Lower lobe of right lung (tissue), 2 donors: ENCODE results near the gene CCM2. TPM values are rescaled to one million over a fixed set of nuclear protein-coding genes. Genes with fewer than 3 reads are reported as not detected.

Experiments
- ATAC-seq, 2 donors: fragments of 200-7000 bp; cut with Tn5 transposase; one replicate each; pipeline ENCODE4 v1.9.1; 2020 to 2022; ENCODE audit warnings: mild to moderate bottlenecking in 2 of 2, moderate library complexity in 2 of 2
- DNase-seq: peaks from one replicate; pipeline ENCODE4 v3.0.0-alpha.2; 2020
- H3K27ac ChIP-seq: fragments of 200-600 bp; one replicate; pipeline ENCODE4 v1.8.0; 2022
- H3K27me3 ChIP-seq: fragments of 200-600 bp; one replicate; pipeline ENCODE4 v1.8.0; 2022; ENCODE audit warnings: low read depth
- H3K36me3 ChIP-seq: fragments of 200-600 bp; one replicate; pipeline ENCODE4 v1.8.0; 2022; ENCODE audit warnings: mild to moderate bottlenecking
- H3K4me1 ChIP-seq: fragments of 200-600 bp; one replicate; pipeline ENCODE4 v1.8.0; 2022
- H3K4me3 ChIP-seq: fragments of 200-600 bp; one replicate; pipeline ENCODE4 v1.8.0; 2022; ENCODE audit warnings: mild to moderate bottlenecking
- H3K9me3 ChIP-seq: fragments of 200-600 bp; one replicate; pipeline ENCODE4 v1.8.0; 2022
- CTCF ChIP-seq: fragments of 200-600 bp; IDR thresholded peaks from one replicate; pipeline ENCODE4 v1.8.0; 2022; ENCODE audit warnings: antibody characterized with exemption, mild to moderate bottlenecking
- intact Hi-C: fragments of 100-400 bp; cut with DNase I; formaldehyde crosslinking; loops from one replicate; pipeline ENCODE4 v1.11.0; 2022
- total RNA-seq: library from RNA; stranded (reverse); fragmentation: NEBNext Ultra II Directional; extraction: Animal tissue kit (Norgen Biotek cat#: 25700); gene quantifications from one replicate; pipeline ENCODE4 v1.2.1, GENCODE V29; 2021
- donor health status: DM: no; HTN: yes; CAD: no; lungs with severe emphysema.

Gene CCM2
- total RNA-seq, 1 donor from 2014 or later: 45.7 TPM

- ATAC-seq (no peak), DNase-seq (no peak)
- H3K27me3 ChIP-seq: peaks cover 8% of the 10 kb centered on the region
- H3K4me3 ChIP-seq: no peak overlapping the region
- H3K9me3 ChIP-seq: no peaks in the 10 kb centered on the region
- H3K4me1 ChIP-seq: peaks cover 13% of the 10 kb centered on the region
- intact Hi-C loops: no loop called here
- TF ChIP-seq CTCF: no peak
- no peaks in the 10 kb centered on the region for H3K36me3 ChIP-seq
- no peak overlapping the region for H3K27ac ChIP-seq
These were observed 40.5 kb upstream of the CCM2 start for GRCh38 chr7:44959433-44959951.

GRCh38 chr7:44960011-44960580 lies 39.9 kb upstream of the CCM2 start:
- no peak for TF ChIP-seq CTCF
- Histone ChIP-seq H3K9me3 (no peaks in the 10 kb centered on the region), H3K27ac (no peak overlapping the region), H3K27me3 (peaks cover 8% of the 10 kb centered on the region), H3K4me3 (no peak overlapping the region), H3K36me3 (no peaks in the 10 kb centered on the region), H3K4me1 (peaks cover 13% of the 10 kb centered on the region)
- DNase-seq (no peak), ATAC-seq (no peak)
- intact Hi-C loops: no loop called here

- H3K4me1 ChIP-seq: peaks cover 13% of the 10 kb centered on the region
- peaks cover 10% of the 10 kb centered on the region for H3K36me3 ChIP-seq
- H3K4me3 ChIP-seq: peak overlapping the region; percentile 53
- H3K9me3 ChIP-seq: no peaks in the 10 kb centered on the region
- TF ChIP-seq CTCF: no peak
- H3K27me3 ChIP-seq: peaks cover 8% of the 10 kb centered on the region
- DNase-seq: no peak
- H3K27ac ChIP-seq: no peak overlapping the region
- intact Hi-C loops: no loop called here
- ATAC-seq: peak in 1 of 2 donors; percentile 15
These were observed 38.0 kb upstream of the CCM2 start for GRCh38 chr7:44961844-44962482.

GRCh38 chr7:44962483-44963251 lies 37.3 kb upstream of the CCM2 start:
- peaks cover 8% of the 10 kb centered on the region for H3K27me3 ChIP-seq
- H3K4me1 ChIP-seq: peaks cover 13% of the 10 kb centered on the region
- no peak for TF ChIP-seq CTCF
- no peak overlapping the region for H3K27ac ChIP-seq
- peaks cover 16% of the 10 kb centered on the region for H3K36me3 ChIP-seq
- peak; percentile 37 to 62 for ATAC-seq
- H3K9me3 ChIP-seq: no peaks in the 10 kb centered on the region
- no peak for DNase-seq
- peak overlapping the region; percentile 53 for H3K4me3 ChIP-seq
- intact Hi-C loops: no loop called here

GRCh38 chr7:44963364-44964290 lies 36.4 kb upstream of the CCM2 start:
- peaks cover 13% of the 10 kb centered on the region for H3K4me1 ChIP-seq
- ATAC-seq: no peak
- no peaks in the 10 kb centered on the region for H3K9me3 ChIP-seq
- peaks cover 18% of the 10 kb centered on the region for H3K36me3 ChIP-seq
- no peak overlapping the region for H3K4me3 ChIP-seq
- H3K27ac ChIP-seq: no peak overlapping the region
- intact Hi-C loops: no loop called here
- no peak for TF ChIP-seq CTCF
- H3K27me3 ChIP-seq: peaks cover 8% of the 10 kb centered on the region
- DNase-seq: no peak
